ENCODE measurements around the gene SLC25A22.
A peak's percentile ranks its signal among the peaks of the same experiment; 100 is the strongest.

The SLC25A22 gene

DNA sequence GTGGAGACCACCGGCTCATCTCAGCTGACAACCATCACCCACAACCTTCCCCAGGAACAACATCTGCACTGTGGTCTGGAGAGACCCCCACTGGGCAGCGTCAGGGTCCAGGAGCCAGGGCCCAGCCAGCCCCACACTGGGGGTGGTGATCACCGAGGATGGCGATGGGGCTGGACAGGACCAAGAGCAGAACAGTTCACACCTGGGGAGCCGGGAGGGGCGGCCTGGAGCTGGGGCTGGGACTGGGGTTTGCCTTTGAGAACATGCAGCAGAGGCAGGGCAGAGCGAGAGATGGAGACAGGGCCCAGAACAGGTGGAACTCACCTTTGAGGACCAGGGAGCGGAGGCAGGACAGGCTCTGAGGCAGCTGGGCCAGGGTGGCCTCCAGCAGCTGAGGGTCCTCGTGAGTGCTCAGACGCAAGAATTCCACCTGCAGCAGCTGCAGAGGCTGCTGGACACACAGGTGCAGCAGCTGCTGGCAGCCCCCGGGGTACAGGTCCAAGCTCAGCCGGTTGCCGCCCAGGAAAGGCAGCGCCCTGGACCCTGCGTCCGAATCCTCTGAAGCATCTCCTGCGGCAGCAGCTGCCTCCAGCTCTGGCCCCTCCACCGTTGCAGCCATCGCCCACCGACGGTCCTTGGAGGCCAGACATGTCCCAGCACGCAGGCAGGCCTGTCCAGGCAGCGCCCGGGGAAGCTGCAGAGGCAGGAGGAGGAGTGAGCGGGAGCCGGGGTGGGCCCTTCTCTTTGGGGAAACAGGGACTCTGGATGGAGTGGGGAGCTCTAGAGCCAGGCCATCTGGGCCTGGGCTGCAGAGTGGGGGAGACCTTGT is 5.9 kb upstream of the SLC25A22 start:
- DNase-seq (ENCODE audit: low read depth in 2 of 2) = no peak

GRCh38 chr11:803467-803742 is 5.3 kb upstream of the SLC25A22 start:
- no peak for DNase-seq (ENCODE audit: low read depth in 2 of 2)

DNA sequence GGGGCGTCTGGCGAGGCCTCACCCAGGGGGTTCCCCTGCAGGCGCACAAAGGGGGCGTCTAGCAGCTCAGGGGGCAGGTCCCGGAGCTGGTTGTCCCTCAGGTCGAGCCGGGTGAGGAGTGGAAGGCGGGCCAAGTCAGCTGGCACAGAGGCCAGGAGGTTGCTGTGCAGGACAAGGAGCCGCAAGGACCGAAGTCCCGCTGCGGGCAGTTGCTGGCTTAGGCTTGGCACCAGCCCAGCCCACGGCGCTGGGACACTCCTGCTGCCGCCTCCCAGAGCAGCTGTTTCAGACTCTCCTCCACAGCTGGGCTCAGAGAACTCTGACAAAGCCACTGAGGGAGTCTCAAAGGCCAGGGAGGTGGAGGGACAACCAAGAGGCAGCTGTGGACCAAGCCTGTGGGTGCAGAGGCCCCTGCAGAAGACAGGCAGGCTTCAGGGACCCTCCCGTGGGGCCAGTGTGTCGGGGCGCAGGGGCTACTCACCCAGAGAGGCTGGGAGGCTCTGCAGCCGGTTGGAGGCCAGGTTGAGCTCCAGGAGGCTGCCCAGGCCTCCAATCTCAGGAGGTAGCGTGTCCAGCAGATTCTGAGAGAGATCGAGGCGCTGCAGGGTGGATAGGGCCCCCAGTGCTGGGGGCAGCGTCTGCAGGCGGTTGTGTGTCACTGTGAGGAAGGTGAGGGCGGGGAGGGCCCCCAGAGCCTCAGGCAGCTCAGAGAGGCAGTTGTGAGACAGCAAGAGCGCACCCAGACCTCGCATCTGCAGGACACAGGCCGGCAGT is 4.8 kb upstream of the SLC25A22 start:
- no peak for DNase-seq (ENCODE audit: low read depth in 2 of 2)

DNA sequence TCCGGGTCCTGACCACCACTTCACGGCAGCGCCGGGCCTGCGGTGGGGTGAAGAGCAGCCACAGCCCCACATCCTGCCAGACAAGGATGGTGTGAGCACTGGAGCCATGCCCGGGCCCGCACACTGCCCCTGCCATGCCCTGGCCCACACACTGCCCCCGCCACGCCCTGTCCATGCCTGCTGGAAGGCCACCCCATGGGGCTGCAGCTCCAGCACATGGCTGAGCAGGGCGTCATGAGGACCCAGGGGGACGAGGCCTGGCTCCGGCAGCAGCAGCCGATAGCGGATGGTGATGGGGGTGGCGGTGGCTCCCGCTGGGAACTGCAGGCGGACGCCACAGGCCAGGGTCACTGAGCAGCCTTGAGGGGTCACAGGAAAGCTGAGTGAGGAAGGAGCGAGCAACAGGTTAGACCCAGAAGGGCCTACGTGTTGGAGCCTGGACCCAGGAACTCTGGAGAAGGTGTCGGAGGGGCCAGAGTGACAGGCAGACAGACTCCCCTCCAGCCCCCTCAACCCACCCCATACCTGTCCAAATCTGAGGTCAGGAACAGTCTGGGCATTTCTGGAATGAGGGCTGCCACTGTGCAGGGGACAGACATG is 4.0 kb upstream of the SLC25A22 start:
- no peak for DNase-seq (ENCODE audit: low read depth in 2 of 2)

- no peak for DNase-seq (ENCODE audit: low read depth in 2 of 2)
Observed at GRCh38 chr11:801097-801780, 3.2 kb upstream of the SLC25A22 start.

DNA sequence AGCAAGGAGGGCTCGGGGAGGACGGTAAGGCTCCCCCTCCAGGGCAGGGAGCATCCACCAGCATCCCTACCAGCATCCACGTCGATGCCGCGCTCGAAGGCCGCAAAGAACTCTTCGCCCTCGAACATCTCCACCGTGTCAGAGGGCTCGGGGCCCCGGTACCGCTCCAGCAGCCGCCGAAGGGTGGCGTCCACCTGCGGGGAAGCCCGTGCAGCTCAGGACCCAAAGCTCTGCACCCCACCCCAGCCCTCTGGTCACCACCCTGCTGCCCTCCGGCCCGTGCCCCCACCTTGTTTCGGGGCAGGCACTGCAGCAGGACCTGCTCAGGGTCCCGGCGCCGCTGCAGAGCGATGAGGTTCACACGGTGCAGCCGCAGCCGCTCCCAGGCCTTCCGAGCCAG is 2.4 kb upstream of the SLC25A22 start:
- no peak for DNase-seq (ENCODE audit: low read depth in 2 of 2)

GRCh38 chr11:799641-800316 is 1.7 kb upstream of the SLC25A22 start:
- no peak for DNase-seq (ENCODE audit: low read depth in 2 of 2)

GRCh38 chr11:797296-798092 is 587 bp downstream of the SLC25A22 start:
- peak; percentile 43 to 65 for DNase-seq (ENCODE audit: low read depth in 2 of 2)

GRCh38 chr11:796565-797295 is 1.4 kb downstream of the SLC25A22 start:
- DNase-seq (ENCODE audit: low read depth in 2 of 2) = no peak

GRCh38 chr11:795634-796564 is 2.2 kb downstream of the SLC25A22 start:
- DNase-seq (ENCODE audit: low read depth in 2 of 2) = peak; percentile 67 to 77

DNA sequence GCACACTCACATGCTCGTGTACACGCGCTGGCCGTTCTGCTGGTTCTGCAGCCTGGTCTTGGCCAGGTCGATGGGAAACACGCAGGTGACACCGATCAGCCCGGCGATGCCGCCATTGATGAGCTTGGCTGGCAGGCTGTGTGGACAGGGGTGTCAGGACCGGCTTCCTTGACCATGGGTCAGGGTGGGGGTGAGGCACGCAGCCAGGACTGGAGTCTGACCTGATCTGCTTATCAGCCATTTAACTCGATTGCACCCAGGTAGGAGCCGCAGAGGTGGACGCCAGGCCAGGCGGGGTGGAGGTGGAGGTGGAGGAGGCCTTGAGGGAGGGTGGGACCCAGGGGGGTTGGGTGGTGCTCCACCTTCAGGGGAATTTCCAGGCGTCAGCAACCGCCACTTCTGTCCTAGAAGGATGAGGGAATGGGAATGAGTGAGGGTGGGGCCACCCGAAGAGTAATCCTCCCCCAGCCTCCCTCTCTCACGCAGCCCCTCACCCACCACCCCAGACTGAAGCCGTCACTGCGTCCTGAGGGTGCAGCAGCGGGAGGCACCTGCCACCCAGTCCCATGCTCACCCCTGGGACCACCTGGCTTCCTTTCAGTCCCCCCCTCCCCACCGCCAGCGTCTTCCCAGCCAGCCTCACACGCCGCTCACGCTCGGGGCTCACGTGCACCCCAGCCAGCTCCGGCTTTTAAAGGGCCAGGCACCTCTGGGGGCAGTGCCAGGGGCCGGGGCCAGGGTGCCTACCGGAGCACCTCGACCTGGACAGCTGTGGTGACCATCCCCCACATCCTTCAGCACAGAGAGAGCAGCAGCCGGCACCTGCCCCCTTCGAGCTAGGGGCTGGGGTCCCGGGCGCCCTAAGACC is 3.1 kb downstream of the SLC25A22 start:
- no peak for DNase-seq (ENCODE audit: low read depth in 2 of 2)

GRCh38 chr11:794013-794765 is 3.9 kb downstream of the SLC25A22 start:
- DNase-seq (ENCODE audit: low read depth in 2 of 2) = no peak

GRCh38 chr11:793556-793955 is 4.5 kb downstream of the SLC25A22 start:
- DNase-seq (ENCODE audit: low read depth in 2 of 2) = no peak

GRCh38 chr11:792873-793272 is 5.2 kb downstream of the SLC25A22 start:
- DNase-seq (ENCODE audit: low read depth in 2 of 2) = no peak

DNA sequence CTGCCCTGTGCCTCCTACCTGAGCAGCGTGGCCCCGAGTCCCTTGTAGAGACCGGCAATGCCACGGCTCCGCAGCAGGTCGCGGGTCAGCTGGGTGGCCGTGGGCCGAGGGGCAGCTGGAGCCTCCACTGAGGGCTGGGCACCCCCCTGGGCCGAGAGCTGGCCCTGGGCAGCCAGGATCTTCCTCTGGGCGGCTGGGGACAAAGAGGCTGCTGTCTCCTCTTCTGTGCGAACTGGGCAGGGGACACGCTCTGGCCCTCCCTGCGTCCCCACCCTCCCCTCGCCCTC is 5.6 kb downstream of the SLC25A22 start:
- DNase-seq (ENCODE audit: low read depth in 2 of 2) = no peak

DNA sequence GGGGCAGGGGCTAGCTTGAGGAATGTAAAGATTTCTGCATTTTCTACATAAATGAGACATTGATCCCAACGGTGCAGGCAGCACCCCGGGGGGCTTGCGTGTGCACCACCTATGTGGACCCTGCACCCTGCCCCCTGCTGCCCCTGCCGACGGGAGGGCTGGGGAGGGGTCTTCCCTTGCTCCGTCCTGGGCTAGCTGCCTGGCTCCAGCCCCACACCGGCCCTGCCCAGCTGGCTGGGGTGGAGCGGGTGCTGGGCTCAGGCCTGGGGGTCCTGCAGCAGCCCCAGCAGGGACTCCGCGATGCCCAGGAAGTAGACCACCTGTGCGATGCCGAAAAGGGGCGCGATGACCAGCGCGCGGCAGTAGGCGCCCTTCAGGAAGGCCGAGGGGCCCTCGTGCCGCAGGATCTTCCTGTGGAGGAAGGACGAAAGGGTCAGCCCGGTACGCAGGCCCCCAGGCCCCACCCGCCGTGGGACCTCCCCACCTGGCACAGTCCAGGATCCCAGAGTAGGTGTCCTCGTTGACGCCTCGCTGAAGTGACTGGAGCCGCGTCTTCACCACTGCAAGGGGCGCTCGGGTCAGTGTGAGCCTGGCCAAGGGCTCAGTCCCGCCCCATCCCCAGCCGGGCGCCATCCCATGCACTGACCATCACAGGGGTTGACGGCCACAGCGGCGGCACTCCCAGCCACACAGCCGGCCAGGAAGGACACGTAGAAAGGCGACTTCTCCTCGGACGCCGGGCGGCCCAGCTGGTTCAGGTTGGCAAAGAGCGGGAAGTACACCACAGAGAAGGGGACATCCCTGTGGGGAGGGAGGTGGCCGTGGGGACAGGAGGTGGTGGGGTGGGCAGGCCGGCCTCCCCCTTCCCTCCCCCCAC is 6.2 kb downstream of the SLC25A22 start:
- DNase-seq (ENCODE audit: low read depth in 2 of 2) = no peak
